22Rv1 (cell line): ENCODE results near the gene CHST15.

ENCODE experiments used
- ZFX ChIP-seq: fragments of 450-650 bp; IDR thresholded peaks from 2 replicates; pipeline ENCODE4 v1.6.1; 2017; ENCODE audit warnings: antibody characterized with exemption, borderline replicate concordance
- TF ChIP-seq, protein P1 (sequence below): fragments of 450-650 bp; IDR thresholded peaks from 2 replicates; pipeline ENCODE4 v1.5.1; 2017; ENCODE audit warnings: mild to moderate bottlenecking

DNA sequence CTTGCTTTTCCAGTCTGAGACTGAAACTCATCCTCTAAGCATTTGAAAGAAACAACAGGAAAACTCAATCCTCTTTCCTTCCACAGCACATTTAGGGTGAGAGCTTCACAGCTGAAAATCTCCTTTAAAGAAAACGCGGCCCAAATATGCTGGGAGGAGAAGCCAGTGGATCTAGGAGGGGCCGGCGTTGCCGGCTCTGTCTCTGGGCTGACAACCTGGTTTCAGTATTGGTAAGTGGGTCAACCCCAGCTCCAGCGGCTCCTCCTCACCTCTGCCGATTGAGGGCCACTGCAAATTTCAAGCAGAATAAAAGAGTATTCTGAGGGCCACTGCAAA is 126.5 kb downstream of the CHST15 start:
- TF ChIP-seq, protein P1, sequence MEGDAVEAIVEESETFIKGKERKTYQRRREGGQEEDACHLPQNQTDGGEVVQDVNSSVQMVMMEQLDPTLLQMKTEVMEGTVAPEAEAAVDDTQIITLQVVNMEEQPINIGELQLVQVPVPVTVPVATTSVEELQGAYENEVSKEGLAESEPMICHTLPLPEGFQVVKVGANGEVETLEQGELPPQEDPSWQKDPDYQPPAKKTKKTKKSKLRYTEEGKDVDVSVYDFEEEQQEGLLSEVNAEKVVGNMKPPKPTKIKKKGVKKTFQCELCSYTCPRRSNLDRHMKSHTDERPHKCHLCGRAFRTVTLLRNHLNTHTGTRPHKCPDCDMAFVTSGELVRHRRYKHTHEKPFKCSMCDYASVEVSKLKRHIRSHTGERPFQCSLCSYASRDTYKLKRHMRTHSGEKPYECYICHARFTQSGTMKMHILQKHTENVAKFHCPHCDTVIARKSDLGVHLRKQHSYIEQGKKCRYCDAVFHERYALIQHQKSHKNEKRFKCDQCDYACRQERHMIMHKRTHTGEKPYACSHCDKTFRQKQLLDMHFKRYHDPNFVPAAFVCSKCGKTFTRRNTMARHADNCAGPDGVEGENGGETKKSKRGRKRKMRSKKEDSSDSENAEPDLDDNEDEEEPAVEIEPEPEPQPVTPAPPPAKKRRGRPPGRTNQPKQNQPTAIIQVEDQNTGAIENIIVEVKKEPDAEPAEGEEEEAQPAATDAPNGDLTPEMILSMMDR, result no peak
- TF ChIP-seq ZFX, result no peak
